ENCODE measurements around the gene ARID4B.

Gene ARID4B

DNA sequence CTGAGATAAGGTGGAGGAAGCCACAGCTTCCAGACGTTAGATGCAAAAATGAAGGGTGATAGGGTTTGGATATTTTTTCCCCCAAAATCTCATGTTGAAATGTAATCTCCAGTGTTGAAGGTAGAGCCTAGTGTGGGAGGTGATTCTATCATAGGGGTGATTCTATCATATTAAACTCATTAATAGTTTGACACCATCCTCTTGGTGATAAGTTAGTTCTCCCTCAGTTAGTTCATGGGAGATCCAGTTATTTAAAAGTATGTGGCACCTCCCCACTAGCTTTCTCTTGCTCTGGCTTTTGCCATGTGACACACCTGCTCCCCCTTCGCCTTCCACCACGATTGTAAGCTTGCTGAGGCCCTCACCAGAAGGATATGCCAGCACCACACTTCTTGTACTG, 30.9 kb upstream of the ARID4B start:
- no peaks in the 10 kb centered on the region for H3K79me2 ChIP-seq (ENCODE audit: control insufficient read depth, insufficient read depth, low read length, poor library complexity)
- no peaks in the 10 kb centered on the region for H3K4me1 ChIP-seq (ENCODE audit: control insufficient read depth in 1 of 2, insufficient read depth in 2 of 2, low read length in 2 of 2)
- H3K9me3 ChIP-seq (ENCODE audit: insufficient read depth, low read depth, low read length), result peaks cover 1% of the 10 kb centered on the region
- no peak overlapping the region for H2BK12ac ChIP-seq (ENCODE audit: low read length)
- H3K18ac ChIP-seq (ENCODE audit: low read length), result no peak overlapping the region
- H3K79me1 ChIP-seq (ENCODE audit: low read length), result no peaks in the 10 kb centered on the region
- H2AFZ ChIP-seq (ENCODE audit: insufficient read depth, low read length, poor library complexity), result no peak overlapping the region
- H3K4me2 ChIP-seq (ENCODE audit: low read length), result no peak overlapping the region
- H3K9ac ChIP-seq (ENCODE audit: low read length), result no peak overlapping the region
- no peak overlapping the region for H2BK5ac ChIP-seq (ENCODE audit: low read depth, low read length, poor library complexity)
- no peak overlapping the region for H3K23ac ChIP-seq (ENCODE audit: low read length)
- no peak overlapping the region for H3K14ac ChIP-seq (ENCODE audit: low read length)
- no peak for DNase-seq
- no peak overlapping the region for H3K27ac ChIP-seq (ENCODE audit: low read depth, low read length)
- no peak overlapping the region for H4K8ac ChIP-seq (ENCODE audit: low read depth, low read length)
- no peak overlapping the region for H2AK5ac ChIP-seq (ENCODE audit: low read length)
- no CpG with 5 or more reads among the region's 3 CpGs for WGBS (ENCODE audit: extremely low coverage, insufficient coverage, insufficient read length)
- H3K27me3 ChIP-seq (ENCODE audit: insufficient read depth, low read length), result no peaks in the 10 kb centered on the region
- no peak overlapping the region for H2BK120ac ChIP-seq (ENCODE audit: insufficient read depth, low read length, poor library complexity)
- H3K36me3 ChIP-seq (ENCODE audit: control insufficient read depth in 1 of 2, insufficient read depth in 2 of 2, low read length in 2 of 2), result no peaks in the 10 kb centered on the region
- H3K4ac ChIP-seq (ENCODE audit: low read depth, low read length), result no peak overlapping the region
- no peak overlapping the region for H3K4me3 ChIP-seq (ENCODE audit: low read depth, low read length)
- H4K91ac ChIP-seq (ENCODE audit: low read depth, low read length), result no peak overlapping the region
- H4K12ac ChIP-seq (ENCODE audit: low read depth, low read length), result no peak overlapping the region

DNA sequence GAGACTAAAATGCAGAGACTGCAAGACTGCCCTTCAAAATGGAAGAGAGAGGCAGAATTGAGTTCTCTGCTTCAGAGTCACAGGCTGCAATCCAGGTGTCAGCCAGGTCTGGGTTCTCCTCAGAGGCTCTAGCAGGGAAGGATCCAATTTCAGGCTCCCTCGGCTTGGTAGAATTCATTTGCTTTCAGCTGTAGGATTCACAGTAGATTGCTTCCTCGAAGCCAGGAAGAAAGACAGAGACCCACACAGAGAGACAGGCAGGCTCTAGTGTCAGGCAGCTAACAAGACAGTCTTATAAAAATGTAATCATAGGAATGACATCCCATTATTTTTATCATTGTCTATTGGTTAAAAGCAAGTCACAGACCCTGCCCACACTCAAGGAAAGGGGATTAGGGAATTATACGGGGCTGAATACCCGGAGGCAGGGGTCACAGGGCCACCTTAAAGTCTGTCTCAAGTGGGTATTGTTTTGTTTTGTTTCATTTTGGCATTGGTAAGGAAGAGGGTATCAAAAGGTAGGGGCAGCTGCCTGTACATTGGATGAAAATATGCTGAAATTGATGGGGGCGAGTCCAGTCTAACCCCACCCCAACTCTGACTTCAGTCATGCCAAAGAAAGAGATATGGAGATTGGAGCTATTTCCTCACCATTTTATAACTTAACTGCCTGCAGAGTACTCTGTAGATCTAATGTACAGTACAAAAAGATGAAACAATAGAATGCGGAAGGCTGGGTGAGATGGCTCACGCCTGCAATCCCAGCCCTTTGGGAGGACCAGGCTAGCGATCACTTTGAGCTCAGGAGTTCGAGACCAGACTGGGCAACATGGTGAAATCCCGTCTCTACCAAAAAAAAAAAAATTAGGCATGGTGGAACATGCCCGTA, 29.8 kb upstream of the ARID4B start:
- H3K27me3 ChIP-seq (ENCODE audit: insufficient read depth, low read length), result no peaks in the 10 kb centered on the region
- H3K27ac ChIP-seq (ENCODE audit: low read depth, low read length), result no peak overlapping the region
- no peak overlapping the region for H4K12ac ChIP-seq (ENCODE audit: low read depth, low read length)
- no peaks in the 10 kb centered on the region for H3K36me3 ChIP-seq (ENCODE audit: control insufficient read depth in 1 of 2, insufficient read depth in 2 of 2, low read length in 2 of 2)
- no peak overlapping the region for H3K4me3 ChIP-seq (ENCODE audit: low read depth, low read length)
- H3K79me2 ChIP-seq (ENCODE audit: control insufficient read depth, insufficient read depth, low read length, poor library complexity), result no peaks in the 10 kb centered on the region
- no peaks in the 10 kb centered on the region for H3K4me1 ChIP-seq (ENCODE audit: control insufficient read depth in 1 of 2, insufficient read depth in 2 of 2, low read length in 2 of 2)
- no peak overlapping the region for H2AFZ ChIP-seq (ENCODE audit: insufficient read depth, low read length, poor library complexity)
- H4K91ac ChIP-seq (ENCODE audit: low read depth, low read length), result no peak overlapping the region
- no peak overlapping the region for H2BK120ac ChIP-seq (ENCODE audit: insufficient read depth, low read length, poor library complexity)
- H3K23ac ChIP-seq (ENCODE audit: low read length), result no peak overlapping the region
- no peak overlapping the region for H4K8ac ChIP-seq (ENCODE audit: low read depth, low read length)
- peaks cover 1% of the 10 kb centered on the region for H3K9me3 ChIP-seq (ENCODE audit: insufficient read depth, low read depth, low read length)
- H3K79me1 ChIP-seq (ENCODE audit: low read length), result no peaks in the 10 kb centered on the region
- no peak overlapping the region for H3K4me2 ChIP-seq (ENCODE audit: low read length)
- WGBS (ENCODE audit: extremely low coverage, insufficient coverage, insufficient read length), result no CpG with 5 or more reads among the region's 11 CpGs
- no peak overlapping the region for H3K4ac ChIP-seq (ENCODE audit: low read depth, low read length)
- no peak overlapping the region for H2BK5ac ChIP-seq (ENCODE audit: low read depth, low read length, poor library complexity)
- no peak overlapping the region for H2BK12ac ChIP-seq (ENCODE audit: low read length)
- H3K14ac ChIP-seq (ENCODE audit: low read length), result no peak overlapping the region
- no peak overlapping the region for H2AK5ac ChIP-seq (ENCODE audit: low read length)
- no peak overlapping the region for H3K18ac ChIP-seq (ENCODE audit: low read length)
- no peak overlapping the region for H3K9ac ChIP-seq (ENCODE audit: low read length)
- DNase-seq, result no peak

DNA sequence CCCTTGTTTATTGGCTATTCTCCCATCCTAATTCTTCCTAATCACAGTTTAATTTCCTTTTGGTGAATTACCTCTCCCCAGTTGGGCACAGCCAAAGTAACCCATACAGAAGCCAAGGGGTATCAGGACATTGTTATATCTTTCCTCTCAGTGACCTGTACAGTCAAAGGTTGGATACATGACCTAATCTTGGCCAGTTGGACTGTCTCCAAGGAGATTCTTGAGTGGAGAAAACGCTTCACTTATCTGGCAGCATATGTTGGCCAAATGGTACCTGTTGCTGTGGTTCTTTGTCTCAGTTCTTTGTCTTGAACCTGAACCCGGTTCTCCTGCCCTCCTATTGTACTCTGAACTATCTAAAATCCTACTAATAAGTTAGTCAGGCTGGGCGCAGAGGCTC, 23.9 kb upstream of the ARID4B start:
- H2AK5ac ChIP-seq (ENCODE audit: low read length), result no peak overlapping the region
- no peak overlapping the region for H2BK120ac ChIP-seq (ENCODE audit: insufficient read depth, low read length, poor library complexity)

DNA sequence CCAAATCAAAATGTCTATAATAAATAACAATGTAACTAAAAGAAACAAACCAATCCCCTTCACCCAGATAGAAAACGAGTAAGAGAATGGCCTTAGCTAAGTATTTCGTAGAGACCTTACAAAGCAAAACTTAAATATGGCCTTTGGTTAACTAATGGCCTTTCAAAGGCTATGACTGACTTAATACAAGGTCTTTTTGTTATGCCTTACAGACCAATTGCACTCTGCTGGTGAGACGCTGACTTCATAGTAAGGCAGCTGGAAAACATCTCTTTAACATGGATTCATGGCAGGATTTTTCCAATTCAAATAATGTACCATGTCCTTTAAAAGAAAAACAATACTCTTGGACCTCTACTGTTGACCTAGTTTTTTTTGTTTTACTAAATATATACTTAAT, 23.5 kb upstream of the ARID4B start:
- Histone ChIP-seq H3K79me1 (ENCODE audit: low read length) (no peaks in the 10 kb centered on the region), H3K4me2 (ENCODE audit: low read length) (no peak overlapping the region), H2AK5ac (ENCODE audit: low read length) (no peak overlapping the region), H2AFZ (ENCODE audit: insufficient read depth, low read length, poor library complexity) (no peak overlapping the region), H3K27me3 (ENCODE audit: insufficient read depth, low read length) (no peaks in the 10 kb centered on the region), H3K36me3 (ENCODE audit: control insufficient read depth in 1 of 2, insufficient read depth in 2 of 2, low read length in 2 of 2) (no peaks in the 10 kb centered on the region), H3K9me3 (ENCODE audit: insufficient read depth, low read depth, low read length) (no peaks in the 10 kb centered on the region), H3K79me2 (ENCODE audit: control insufficient read depth, insufficient read depth, low read length, poor library complexity) (no peaks in the 10 kb centered on the region), H3K4me1 (ENCODE audit: control insufficient read depth in 1 of 2, insufficient read depth in 2 of 2, low read length in 2 of 2) (no peaks in the 10 kb centered on the region), H4K8ac (ENCODE audit: low read depth, low read length) (no peak overlapping the region), H4K12ac (ENCODE audit: low read depth, low read length) (no peak overlapping the region), H2BK120ac (ENCODE audit: insufficient read depth, low read length, poor library complexity) (no peak overlapping the region), H4K91ac (ENCODE audit: low read depth, low read length) (no peak overlapping the region), H3K18ac (ENCODE audit: low read length) (no peak overlapping the region), H3K27ac (ENCODE audit: low read depth, low read length) (no peak overlapping the region), H2BK5ac (ENCODE audit: low read depth, low read length, poor library complexity) (no peak overlapping the region), H3K9ac (ENCODE audit: low read length) (no peak overlapping the region), H3K4me3 (ENCODE audit: low read depth, low read length) (no peak overlapping the region), H2BK12ac (ENCODE audit: low read length) (no peak overlapping the region), H3K23ac (ENCODE audit: low read length) (no peak overlapping the region), H3K14ac (ENCODE audit: low read length) (no peak overlapping the region), H3K4ac (ENCODE audit: low read depth, low read length) (no peak overlapping the region)
- DNase-seq, result no peak
- no CpG with 5 or more reads among the region's 3 CpGs for WGBS (ENCODE audit: extremely low coverage, insufficient coverage, insufficient read length)

More for the DNA sequence above, 23.9 kb upstream of the ARID4B start:
- no peak for DNase-seq
- H3K18ac ChIP-seq (ENCODE audit: low read length), result no peak overlapping the region
- H4K8ac ChIP-seq (ENCODE audit: low read depth, low read length), result no peak overlapping the region
- H3K4me3 ChIP-seq (ENCODE audit: low read depth, low read length), result no peak overlapping the region
- no peak overlapping the region for H4K91ac ChIP-seq (ENCODE audit: low read depth, low read length)
- H2AFZ ChIP-seq (ENCODE audit: insufficient read depth, low read length, poor library complexity), result no peak overlapping the region
- no peaks in the 10 kb centered on the region for H3K79me2 ChIP-seq (ENCODE audit: control insufficient read depth, insufficient read depth, low read length, poor library complexity)
- no peak overlapping the region for H4K12ac ChIP-seq (ENCODE audit: low read depth, low read length)
- H2BK12ac ChIP-seq (ENCODE audit: low read length), result no peak overlapping the region
- H3K14ac ChIP-seq (ENCODE audit: low read length), result no peak overlapping the region
- WGBS (ENCODE audit: extremely low coverage, insufficient coverage, insufficient read length), result no CpG with 5 or more reads among the region's 3 CpGs
- no peaks in the 10 kb centered on the region for H3K9me3 ChIP-seq (ENCODE audit: insufficient read depth, low read depth, low read length)
- no peak overlapping the region for H3K23ac ChIP-seq (ENCODE audit: low read length)
- no peak overlapping the region for H2BK5ac ChIP-seq (ENCODE audit: low read depth, low read length, poor library complexity)
- no peaks in the 10 kb centered on the region for H3K27me3 ChIP-seq (ENCODE audit: insufficient read depth, low read length)
- H3K9ac ChIP-seq (ENCODE audit: low read length), result no peak overlapping the region
- no peaks in the 10 kb centered on the region for H3K36me3 ChIP-seq (ENCODE audit: control insufficient read depth in 1 of 2, insufficient read depth in 2 of 2, low read length in 2 of 2)
- H3K27ac ChIP-seq (ENCODE audit: low read depth, low read length), result no peak overlapping the region
- H3K79me1 ChIP-seq (ENCODE audit: low read length), result no peaks in the 10 kb centered on the region
- H3K4me1 ChIP-seq (ENCODE audit: control insufficient read depth in 1 of 2, insufficient read depth in 2 of 2, low read length in 2 of 2), result no peaks in the 10 kb centered on the region
- H3K4me2 ChIP-seq (ENCODE audit: low read length), result no peak overlapping the region
- H3K4ac ChIP-seq (ENCODE audit: low read depth, low read length), result no peak overlapping the region

All from trophoblast cell (in vitro differentiated cells and primary cell).